NT2/D1 (cell line): ENCODE data around the gene METTL26.

Experiments
- DNase-seq: peaks from one replicate; pipeline ENCODE4 v3.0.0-alpha.2; 2011; ENCODE audit warnings: low read depth, low spot score
- H3K27me3 ChIP-seq: 2 replicates; pipeline ENCODE4 v1.6.0; 2011; ENCODE audit warnings: mild to moderate bottlenecking; ENCODE audit not compliant: insufficient read length, insufficient read depth
- H3K36me3 ChIP-seq: 2 replicates; pipeline ENCODE4 v1.6.1; 2011; ENCODE audit warnings: mild to moderate bottlenecking, low read length, mixed read lengths; ENCODE audit not compliant: insufficient read depth, insufficient read length
- H3K4me1 ChIP-seq: 2 replicates; pipeline ENCODE4 v1.5.1; 2011; ENCODE audit not compliant: insufficient read depth, insufficient read length
- H3K4me3 ChIP-seq: 2 replicates; pipeline ENCODE4 v1.5.1; 2011; ENCODE audit warnings: low read depth; ENCODE audit not compliant: insufficient read length
- H3K9ac ChIP-seq: 2 replicates; pipeline ENCODE4 v1.6.0; 2011; ENCODE audit warnings: low read depth; ENCODE audit not compliant: insufficient read length
- H3K9me3 ChIP-seq: 2 replicates; pipeline ENCODE4 v1.5.1; 2011; ENCODE audit warnings: mild to moderate bottlenecking, low read length; ENCODE audit not compliant: insufficient read depth
- SUZ12 ChIP-seq: IDR thresholded peaks from 2 replicates; pipeline ENCODE4 v1.6.1; 2011; ENCODE audit not compliant: insufficient read length, insufficient read depth; ENCODE audit errors: extremely low read depth
- YY1 ChIP-seq: IDR thresholded peaks from 2 replicates; pipeline ENCODE4 v1.6.1; 2011; ENCODE audit not compliant: insufficient read length, insufficient read depth
- ZNF274 ChIP-seq: IDR thresholded peaks from 2 replicates; pipeline ENCODE4 v1.6.1; 2011; ENCODE audit warnings: mild to moderate bottlenecking, low read depth, low read length

Gene METTL26

DNA sequence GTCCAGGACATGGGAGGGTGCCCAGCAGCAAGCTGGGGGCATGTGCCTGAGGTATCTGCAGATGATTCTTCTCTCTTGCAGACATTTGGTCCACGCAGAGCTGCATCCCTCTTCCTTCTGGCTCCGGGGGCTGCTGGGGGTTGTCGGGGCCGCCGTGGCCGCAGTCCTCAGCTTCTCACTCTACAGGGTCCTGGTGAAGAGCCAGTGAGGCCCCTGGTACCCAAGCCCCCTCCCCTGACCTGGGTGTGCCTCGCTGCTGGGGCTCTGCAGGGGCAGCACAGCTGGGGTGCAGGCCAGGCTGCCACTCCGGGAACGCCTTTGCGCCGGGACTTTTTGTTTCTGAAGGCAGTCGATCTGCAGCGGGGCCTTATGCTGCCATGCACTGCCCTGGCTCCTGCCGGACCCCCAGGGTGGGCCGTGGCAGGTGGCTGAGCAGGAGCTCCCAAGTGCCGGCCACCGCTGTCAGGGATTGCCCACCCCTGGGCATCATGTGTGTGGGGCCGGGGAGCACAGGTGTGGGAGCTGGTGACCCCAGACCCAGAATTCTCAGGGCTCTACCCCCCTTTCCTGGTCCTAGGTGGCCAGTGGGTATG lies 37.4 kb upstream of the METTL26 start:
- Histone ChIP-seq H3K36me3 (peaks cover 63% of the 10 kb centered on the region), H3K9ac (no peak overlapping the region), H3K9me3 (no peaks in the 10 kb centered on the region), H3K4me3 (no peak overlapping the region), H3K27me3 (peaks cover 11% of the 10 kb centered on the region), H3K4me1 (peaks cover 30% of the 10 kb centered on the region)
- DNase-seq, result no peak
- TF ChIP-seq ZNF274 (no peak), YY1 (no peak), SUZ12 (no peak)

- Histone ChIP-seq H3K27me3 (peaks cover 11% of the 10 kb centered on the region), H3K9me3 (no peaks in the 10 kb centered on the region), H3K36me3 (peaks cover 64% of the 10 kb centered on the region), H3K4me3 (no peak overlapping the region), H3K9ac (no peak overlapping the region), H3K4me1 (peaks cover 30% of the 10 kb centered on the region)
- no peak for TF ChIP-seq ZNF274
- no peak for TF ChIP-seq SUZ12
- no peak for TF ChIP-seq YY1
- no peak for DNase-seq
These were observed 36.7 kb upstream of the METTL26 start for GRCh38 chr16:672851-673250.

GRCh38 chr16:672371-672770 lies 36.3 kb upstream of the METTL26 start:
- no peak for DNase-seq
- Histone ChIP-seq H3K9ac (no peak overlapping the region), H3K4me1 (peaks cover 33% of the 10 kb centered on the region), H3K9me3 (no peaks in the 10 kb centered on the region), H3K36me3 (peaks cover 65% of the 10 kb centered on the region), H3K4me3 (no peak overlapping the region), H3K27me3 (peaks cover 11% of the 10 kb centered on the region)
- TF ChIP-seq ZNF274 (no peak), SUZ12 (no peak), YY1 (no peak)

GRCh38 chr16:671353-672131 lies 35.4 kb upstream of the METTL26 start:
- Histone ChIP-seq H3K27me3 (peaks cover 9% of the 10 kb centered on the region), H3K36me3 (peaks cover 71% of the 10 kb centered on the region)
- TF ChIP-seq SUZ12 (no peak), YY1 (no peak), ZNF274 (no peak)

GRCh38 chr16:670485-671352 lies 34.6 kb upstream of the METTL26 start:
- Histone ChIP-seq H3K9ac (no peak overlapping the region), H3K4me1 (peaks cover 34% of the 10 kb centered on the region), H3K27me3 (peaks cover 2% of the 10 kb centered on the region), H3K4me3 (peak overlapping the region; percentile 1), H3K36me3 (peaks cover 79% of the 10 kb centered on the region), H3K9me3 (no peaks in the 10 kb centered on the region)
- no peak for DNase-seq
- TF ChIP-seq YY1 (no peak), ZNF274 (no peak), SUZ12 (no peak)

More at GRCh38 chr16:671353-672131, 35.4 kb upstream of the METTL26 start:
- H3K9me3 ChIP-seq, result no peaks in the 10 kb centered on the region
- peaks cover 34% of the 10 kb centered on the region for H3K4me1 ChIP-seq
- no peak for DNase-seq
- peak overlapping the region; percentile 1 for H3K4me3 ChIP-seq
- no peak overlapping the region for H3K9ac ChIP-seq

DNA sequence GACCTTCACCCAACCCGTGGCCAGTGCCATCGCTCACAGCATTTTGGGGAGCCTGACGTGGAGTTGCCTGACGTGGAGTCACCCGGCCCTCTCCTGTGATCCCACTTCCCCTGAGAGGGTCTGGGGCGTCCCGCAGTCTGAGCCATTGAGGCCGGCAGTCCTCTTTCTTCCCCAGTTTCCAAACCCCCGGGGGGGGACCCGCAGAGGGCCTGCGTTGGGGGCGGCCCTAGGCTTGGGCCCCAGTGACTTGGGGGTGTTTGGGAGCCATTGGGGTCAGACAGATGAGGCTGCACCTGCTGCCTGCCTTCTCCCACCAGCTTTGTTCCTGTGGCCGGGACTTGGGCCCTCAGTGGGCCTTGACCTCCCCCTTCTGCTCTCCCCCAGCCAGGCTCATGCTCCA lies 33.6 kb upstream of the METTL26 start:
- no peaks in the 10 kb centered on the region for H3K9me3 ChIP-seq
- H3K9ac ChIP-seq, result peak overlapping the region; percentile 98
- peaks cover 79% of the 10 kb centered on the region for H3K36me3 ChIP-seq
- peaks cover 24% of the 10 kb centered on the region for H3K4me1 ChIP-seq
- no peaks in the 10 kb centered on the region for H3K27me3 ChIP-seq
- TF ChIP-seq SUZ12, result no peak
- TF ChIP-seq YY1, result no peak
- no peak for TF ChIP-seq ZNF274
- no peak for DNase-seq
- H3K4me3 ChIP-seq, result no peak overlapping the region

DNA sequence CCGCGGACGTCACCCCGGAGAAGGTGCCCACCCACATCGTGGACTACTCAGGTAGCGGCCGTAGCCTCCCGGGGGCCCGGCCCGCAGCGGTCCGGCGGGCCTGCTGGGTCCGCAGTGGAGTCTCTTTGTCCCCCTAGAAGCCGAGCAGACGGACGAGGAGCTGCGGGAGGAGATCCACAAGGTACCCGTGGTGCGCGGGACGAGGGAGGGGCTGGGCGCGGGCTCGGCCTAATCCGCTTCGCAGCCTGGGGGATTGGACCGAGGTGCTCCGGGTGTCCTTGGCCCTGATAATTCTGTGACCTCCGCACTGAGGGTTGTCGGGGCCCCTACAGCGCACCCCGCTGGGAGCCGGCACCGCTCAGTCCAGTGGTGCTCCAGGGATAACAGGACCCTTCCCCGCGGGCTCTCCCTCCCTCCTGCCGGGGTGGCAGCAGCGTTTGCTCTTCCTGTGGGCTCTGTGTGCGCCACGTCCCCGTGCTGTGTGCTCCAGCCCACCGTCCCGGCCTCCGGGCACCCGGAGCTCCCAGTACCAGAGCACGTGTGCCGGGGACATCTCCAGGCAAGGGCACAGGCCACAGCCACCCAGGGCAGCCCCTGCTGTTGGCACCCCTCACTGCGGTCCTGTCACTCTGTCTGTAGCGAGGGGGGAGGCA lies 32.5 kb upstream of the METTL26 start:
- peak overlapping the region; percentile 98 for H3K9ac ChIP-seq
- no peaks in the 10 kb centered on the region for H3K27me3 ChIP-seq
- peak overlapping the region; percentile 96 for H3K4me3 ChIP-seq
- TF ChIP-seq YY1 (no peak), ZNF274 (no peak), SUZ12 (no peak)
- H3K36me3 ChIP-seq, result peaks cover 76% of the 10 kb centered on the region
- DNase-seq, result no peak
- no peaks in the 10 kb centered on the region for H3K9me3 ChIP-seq
- peaks cover 19% of the 10 kb centered on the region for H3K4me1 ChIP-seq
